Activated CD8-positive, alpha-beta memory T cell treated with anti-CD3 and anti-CD28 coated beads, Interleukin-2, amount 50 U/mL, for 1 hour (primary cell): ENCODE data around the gene USP49.

Experiments used
- DNase-seq: peaks from one replicate; pipeline ENCODE4 v3.0.0-alpha.2; 2020; ENCODE audit errors: extremely low read depth

Gene USP49

DNA sequence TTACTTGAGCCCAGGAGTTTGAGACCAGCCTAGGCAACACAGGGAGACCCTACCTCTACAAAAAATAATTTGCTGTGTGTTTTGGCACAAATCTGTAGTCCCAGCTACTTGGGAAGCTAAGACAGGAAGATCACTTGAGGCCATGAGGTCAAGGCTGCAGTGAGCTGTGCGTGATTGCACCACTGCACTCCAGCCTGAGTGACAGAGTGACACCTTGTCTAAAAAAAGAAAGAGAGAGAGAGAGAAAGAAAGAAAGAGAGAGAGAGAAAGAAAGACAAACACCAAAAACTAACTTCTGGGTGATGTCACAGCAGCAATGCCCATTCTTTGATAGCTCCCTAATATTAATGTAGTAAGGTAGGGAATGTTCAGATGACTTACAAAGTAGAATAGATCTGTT is 20.4 kb downstream of the USP49 start:
- DNase-seq, result no peak

DNA sequence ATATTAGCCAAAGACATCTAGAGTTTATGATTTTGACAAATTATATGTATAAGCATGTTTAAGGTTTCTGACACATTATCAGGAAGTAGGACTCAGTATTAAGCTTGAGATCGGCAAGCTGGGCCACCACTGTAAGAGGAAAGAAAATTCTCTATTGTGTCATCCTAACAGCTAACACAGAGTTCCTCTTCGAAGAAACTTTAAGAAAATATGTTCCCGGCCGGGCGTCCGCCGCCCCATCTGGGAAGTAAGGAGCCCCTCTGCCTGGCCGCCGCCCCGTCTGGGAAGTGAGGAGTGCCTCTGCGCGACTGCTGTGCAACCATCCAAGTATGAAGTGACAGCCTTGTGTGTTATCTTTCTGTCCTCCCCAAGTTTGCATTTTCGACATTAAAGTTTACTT is 23.0 kb downstream of the USP49 start:
- no peak for DNase-seq

DNA sequence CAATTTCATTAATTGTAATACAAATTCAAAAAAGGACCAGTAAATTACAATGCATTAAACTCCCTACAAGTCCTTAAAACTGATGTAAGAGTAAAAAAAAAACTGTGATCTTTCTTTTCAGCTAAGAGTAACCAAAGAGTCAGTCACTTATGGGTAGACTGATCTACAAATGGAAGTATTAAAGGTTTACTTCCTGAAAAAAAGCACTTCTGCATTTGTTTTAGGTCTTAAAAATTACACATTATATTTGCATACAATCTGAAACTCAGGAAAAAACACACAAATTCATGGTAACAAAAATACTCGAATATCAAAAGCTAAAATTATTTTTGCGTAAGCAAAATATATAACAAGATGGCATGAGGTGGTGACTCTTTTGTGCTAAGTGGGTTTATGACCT is 23.5 kb downstream of the USP49 start:
- no peak for DNase-seq

DNA sequence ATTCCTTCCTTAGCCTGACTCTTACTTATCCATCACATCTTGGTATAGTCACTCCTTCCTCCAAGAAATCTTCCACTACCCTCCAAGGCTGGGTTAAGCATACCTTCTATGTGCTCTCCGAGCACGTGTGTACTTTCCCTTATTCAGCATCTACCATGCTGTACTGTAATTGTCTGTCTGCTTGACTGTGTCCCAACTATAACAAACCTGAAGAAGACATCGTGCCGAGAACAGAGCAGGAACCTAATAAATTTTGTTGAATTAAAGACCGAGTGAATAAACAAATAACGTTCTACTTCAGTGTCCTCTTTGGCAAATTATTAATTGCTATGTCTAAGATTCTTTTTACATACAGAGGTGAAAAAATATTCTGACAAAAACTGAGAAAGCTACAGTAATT is 35.8 kb downstream of the USP49 start:
- no peak for DNase-seq

DNA sequence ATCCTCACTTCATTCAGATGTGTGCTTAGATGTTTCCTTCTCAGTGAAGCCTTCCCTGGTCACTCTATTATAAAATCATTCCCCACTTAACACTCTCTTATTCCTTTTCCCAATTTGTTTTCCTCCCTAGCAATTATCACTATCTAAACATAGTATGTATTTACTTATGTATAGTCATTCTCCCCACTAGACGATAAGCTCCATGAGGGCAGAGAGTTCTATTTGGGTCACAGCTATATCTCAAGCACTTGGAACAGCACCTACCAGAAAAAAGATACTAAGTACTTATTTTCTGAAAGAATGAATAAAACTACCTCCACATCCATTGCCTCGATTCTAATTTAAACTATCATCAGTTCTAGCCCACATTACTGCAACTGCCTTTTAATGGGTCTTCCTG is 36.5 kb downstream of the USP49 start:
- DNase-seq, result no peak

DNA sequence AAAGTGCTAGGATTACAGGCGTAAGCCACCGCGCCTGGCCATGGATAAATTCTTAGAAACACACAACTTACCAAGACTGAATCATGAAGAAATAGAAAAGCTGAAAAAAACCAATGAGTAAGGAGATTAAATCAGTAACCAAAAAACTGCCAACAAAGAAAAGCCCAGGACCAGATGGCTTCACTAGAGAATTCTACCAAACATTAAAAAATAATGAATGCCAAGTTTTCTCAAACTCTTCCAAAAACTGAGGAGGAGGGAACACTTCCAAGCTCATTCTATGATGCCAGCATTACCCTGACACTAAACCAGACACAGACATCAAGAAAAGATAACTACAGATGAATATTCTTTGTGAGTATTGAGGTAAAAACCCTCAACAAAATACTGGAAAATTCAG is 44.3 kb downstream of the USP49 start:
- DNase-seq, result no peak

DNA sequence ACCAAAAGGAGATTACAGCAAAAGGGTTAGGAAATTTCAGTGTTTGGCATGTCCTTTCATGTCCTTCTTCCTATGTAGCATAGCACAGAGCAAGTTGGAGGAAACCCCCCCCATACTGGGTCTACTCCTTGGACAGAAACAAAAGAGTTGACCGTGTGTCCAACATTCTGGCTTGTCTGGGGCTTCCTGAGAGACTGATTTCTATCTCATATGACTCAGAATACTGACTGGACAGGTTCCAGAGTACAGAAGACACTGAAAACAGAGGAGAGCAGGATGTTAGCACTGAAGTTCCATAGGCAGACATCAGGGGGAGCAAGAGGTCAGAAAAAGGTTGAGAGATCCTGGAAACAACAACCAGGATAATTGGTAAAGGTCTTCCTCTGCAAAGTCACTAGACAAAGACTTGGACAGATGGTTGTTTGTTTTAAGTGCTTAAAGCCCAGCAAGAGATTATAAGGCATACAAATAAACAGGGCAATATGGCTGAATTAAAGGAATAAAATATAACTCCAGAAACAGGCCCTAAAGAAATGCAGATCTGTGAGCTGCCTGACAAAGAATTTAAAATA is 48.4 kb downstream of the USP49 start:
- peak; percentile 18 for DNase-seq

DNA sequence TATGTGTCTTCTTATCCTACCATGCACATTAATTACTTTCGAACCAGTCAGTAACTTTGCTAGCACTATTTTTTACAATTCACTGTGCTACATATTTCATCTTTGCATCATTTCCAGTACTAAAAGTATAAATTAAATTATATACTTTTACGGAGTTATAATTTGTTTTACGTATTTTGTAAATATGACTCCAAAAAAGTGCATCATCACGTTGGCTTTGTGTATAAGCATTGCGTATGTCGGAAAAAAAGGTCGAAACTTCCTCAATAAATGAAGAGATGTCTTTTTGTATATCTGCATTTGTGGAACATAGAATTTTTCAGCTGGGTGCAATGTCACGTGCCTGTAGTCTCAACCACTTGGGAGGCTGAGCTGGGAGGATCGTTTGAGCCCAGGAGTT is 52.0 kb downstream of the USP49 start:
- no peak for DNase-seq

DNA sequence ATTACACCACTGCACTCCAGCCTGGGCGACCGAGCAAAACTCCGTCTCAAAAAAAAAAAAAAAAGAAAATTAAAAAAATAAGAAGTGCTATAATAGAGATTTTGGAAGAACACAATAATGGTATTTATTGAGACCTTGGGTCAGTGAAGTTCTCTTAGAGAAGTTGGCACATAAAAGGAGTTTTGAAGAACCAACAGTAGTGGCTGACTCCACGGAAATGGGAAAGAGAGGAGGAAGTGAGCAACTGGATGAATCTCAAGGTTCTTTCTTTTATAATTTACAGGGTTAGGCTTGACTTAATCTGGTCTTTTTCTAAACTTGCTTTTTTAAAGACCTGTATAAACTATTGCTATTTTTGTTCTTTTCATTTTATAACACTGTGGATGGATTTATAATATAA is 54.8 kb downstream of the USP49 start:
- DNase-seq, result no peak

DNA sequence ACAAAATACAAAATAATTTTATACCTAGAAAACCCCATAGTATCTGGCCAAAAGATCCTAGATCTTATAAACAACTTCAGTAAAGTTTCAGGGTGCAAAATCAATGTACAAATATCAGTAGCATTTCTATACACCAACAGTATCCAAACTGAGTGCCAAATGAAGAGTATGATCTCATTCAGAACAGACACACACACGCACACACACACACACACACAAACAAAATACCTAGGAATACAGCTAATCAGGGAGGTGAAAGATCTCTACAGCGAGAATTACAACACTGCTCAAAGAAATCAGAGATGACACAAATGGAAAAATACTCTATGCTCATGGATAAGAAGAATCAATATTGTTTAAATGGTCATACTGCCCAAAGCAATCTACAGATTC is 58.5 kb downstream of the USP49 start:
- no peak for DNase-seq

DNA sequence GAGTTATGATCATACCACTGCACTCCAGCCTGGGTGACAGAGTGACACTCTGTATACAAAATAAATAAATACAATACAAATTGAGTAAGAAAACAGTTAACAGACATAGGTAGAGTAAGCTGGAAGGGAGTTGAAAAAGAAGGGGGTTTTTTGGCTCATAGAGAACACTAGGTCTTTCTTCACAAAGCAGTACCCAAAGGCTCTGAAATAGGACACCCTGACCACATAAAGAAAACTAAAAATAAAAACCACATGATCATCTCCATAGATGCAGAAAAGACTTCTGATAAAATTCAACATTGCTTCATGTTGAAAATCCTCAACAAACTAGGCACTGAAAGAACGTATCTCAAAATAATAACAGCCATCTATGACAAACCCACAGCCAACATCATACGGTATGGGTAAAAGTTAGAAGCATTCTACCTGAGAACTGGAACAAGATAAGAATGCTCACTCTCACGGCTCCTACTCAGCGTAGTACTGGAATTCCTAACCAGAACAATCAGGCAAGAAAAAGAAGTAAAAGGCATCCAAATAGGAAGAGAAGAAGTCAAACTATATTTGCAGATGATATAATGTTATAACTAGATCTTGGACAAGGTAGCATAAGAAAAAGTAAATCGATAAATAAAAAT is 59.0 kb downstream of the USP49 start:
- DNase-seq, result no peak

DNA sequence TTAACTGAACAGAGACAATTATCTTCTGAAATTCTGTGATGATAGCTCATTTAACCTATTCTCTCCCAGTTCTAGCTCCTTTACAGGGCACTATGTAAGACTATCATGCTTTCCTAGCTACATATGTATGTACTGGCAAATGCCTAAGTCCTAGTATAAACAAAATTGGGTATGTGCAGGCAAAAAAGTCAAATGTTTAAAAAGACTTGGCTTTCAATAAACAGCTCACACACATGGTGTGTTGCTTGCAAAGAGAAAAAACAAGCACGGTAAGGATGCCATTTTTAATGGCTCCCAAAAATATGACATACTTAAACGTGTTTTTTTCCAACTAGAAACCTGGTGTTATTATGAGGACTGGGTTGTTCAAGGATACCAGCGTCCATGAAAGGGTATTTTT is 62.9 kb downstream of the USP49 start:
- DNase-seq, result no peak

DNA sequence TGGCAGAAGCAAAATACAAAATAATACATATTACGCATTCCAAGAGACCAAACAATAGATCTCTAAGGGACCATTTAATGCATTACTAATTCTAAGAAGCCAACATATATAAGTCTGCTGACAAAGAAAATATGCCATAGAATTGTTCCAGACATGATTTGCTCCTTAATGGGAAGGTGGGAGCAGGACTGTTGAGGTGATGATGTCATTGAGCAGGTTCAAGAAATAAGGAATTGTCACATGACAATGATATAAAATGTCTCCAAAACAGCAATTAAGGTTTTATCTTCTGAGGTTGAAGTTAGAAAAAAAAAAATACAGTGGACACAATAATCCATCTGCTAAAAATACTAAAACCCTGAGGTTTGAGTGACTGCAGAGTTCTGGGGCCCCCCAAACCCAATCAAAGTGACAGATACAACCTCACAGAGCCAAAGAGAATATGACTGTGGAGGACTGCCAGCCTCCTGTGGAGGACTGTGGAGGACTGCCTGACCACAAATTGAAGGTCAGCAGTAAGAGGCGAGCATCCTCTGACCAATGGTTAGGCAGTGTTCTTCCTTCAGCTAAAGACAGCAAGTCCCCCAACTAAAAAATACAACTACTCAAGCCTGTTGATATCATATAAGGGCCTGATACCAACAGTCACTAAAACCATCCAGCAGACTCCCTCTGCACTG is 68.7 kb downstream of the USP49 start:
- no peak for DNase-seq

DNA sequence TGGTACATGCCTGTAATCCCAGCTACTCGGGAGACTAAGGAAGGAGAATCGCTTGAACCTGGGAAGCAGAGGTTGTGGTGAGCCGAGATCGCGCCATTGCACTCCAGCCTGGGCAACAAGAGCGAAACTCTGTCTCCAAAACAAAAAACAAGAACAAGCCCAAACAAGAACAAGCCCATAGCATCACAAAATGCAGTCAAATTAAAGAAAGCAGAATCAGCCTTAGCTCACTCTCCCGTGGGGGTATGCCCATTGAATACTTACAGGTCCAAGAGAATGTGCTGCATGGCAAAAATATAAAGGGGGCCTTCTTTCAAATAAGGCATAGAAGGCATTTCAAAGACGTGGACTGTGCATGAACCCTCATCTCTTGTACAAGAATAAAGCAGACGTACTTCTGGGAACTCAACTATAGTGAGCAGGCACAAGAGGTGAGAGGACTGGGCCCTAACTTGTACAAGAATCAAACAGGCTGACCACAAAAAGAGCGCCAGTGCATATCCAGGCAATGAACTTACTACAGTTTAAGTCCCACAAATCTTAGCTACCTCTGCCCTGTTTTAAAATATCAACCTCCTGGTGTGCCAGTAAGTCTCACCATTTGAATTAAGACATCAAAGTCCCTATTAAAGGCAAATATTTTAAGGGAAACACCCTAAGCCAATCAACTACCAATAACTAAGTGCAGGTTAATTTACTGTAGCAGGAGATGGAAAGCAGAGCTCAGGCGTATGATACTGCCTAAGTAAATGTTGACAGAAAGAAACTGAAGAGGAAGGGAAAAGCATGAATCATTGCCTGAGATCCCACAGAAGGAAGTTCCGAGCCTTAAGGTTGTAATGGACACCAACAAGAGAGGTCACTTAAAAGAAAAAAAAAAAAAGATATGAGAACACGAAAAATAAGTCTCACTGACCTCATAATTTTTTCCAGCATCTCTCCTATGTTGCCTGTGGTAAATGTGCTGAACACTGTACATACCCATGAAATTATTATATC is 70.3 kb downstream of the USP49 start:
- DNase-seq, result no peak

DNA sequence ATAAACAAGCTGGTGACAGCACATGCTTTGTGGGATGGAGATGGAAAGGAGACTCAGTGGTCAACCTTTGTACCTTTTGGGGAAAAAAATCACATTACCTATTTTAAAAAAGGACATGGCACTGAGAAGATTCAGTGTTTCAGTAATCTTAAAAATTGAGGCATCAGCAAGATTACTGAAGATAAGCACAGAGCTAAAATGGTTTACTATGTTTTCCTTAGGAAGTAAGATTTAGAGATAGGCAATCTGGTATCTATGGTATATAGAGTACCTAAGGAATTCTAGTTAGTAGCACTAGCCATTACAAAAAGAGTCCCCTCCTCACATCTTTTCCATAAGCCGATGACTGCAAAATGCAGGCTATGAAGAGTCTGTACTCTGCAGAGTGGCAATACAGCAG is 72.0 kb downstream of the USP49 start:
- no peak for DNase-seq

DNA sequence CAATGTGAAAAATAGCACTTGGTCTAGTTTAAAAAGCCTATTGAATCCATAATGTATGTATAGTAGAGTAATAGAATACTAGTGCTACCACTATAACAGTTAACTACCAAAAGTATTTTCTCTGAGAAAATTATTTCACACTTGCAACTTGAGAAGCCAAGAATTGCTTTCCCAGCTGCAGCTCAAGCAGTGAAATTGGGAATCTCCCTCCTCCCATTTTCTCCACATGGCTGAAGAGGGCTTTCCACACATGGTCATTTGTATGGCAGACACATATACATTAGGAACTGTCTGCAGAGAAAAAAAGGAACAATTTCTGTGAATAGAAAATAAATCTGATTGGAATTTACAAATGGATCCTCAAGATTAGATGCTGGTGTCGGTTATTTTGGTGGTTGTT is 73.2 kb downstream of the USP49 start:
- DNase-seq, result no peak

DNA sequence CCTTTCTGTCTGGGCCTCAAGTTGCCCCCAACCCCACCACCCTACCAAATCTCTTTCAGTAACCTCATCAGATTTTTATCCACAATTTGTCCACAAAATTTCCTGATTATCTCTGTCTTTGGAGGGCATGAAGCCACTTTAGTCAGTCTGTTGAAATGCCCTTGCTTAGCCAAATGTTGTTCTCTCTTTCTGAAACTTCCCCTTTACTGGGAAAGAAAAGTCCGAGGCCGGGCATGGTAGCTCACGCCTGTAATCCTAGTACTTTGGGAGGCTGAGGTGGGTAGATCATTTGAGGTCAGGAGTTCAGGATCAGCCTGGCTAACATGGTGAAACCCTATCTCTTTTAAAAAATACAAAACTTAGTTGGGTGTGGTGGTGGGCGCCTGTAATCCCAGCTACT is 73.9 kb downstream of the USP49 start:
- DNase-seq, result no peak

DNA sequence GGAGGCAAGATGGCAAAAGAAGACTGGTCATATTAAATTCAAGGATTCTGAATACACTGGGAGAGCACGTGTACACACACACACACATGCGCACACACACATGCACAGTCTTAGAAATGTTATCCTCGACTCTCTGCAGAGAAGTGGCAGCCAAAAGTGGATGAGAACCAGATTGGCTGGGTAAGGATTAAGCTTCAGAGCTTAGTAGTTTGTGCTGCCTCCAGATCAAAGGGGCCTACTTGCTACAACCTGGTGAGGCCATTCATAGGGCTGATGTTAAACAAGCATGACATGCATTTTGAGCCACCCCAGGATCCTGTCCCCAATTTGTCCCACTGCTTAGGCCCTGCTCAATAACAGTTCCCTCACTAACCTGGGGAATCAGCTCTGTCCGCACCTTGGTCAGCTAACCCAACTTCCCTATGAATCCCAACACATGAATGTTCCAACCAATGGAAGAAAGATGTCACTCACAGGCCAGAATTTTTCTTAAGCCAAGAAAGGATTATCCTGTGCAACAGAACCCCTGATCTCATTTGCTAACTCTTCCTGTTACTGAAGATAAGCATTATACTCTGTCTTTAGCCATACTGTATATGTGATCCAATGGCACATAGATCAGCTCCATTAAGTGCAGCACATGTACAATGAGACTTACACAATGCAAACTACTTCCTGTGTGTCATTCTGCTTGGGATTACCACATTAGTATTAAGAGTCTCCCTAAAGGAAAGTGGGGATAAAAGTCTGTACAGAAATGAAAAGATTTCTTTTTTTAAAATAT is 76.7 kb downstream of the USP49 start:
- DNase-seq, result no peak

DNA sequence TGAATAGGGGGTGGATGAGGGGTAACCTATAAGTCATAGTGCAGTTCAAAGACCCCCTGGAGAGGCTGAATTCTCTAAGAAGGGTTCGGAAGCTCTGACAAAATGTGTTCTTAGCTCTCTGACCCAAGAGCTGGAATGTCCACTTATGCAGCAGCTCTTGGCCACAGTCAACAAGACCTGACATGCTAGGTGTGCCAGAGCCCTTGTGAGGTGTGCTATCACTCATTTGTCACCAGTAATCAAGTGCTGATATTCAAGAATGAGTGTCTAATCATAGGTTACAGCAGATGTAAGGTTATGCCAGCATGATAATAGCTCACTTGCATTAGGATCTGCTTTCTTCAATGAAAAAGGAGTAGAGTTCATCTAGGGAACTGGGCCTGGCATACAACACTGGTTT is 79.6 kb downstream of the USP49 start:
- no peak for DNase-seq

DNA sequence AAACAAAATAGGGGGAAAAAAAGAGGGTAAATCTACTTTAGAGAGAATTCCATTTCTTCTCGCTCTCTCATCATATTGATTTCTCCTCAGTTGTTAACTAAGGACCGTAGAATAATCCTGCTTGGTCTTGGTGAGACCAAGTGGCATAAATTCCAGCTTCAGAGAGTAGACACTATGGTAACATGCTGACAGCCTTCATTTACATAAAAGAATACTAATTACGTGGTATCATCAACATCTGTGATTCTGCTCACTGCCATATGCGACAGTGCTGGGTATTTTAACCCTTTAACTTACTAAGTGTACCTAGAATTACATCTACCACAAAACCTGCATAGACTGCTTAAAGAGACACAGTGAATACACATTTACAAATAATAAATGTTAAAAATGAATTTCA is 80.5 kb downstream of the USP49 start:
- DNase-seq, result no peak

DNA sequence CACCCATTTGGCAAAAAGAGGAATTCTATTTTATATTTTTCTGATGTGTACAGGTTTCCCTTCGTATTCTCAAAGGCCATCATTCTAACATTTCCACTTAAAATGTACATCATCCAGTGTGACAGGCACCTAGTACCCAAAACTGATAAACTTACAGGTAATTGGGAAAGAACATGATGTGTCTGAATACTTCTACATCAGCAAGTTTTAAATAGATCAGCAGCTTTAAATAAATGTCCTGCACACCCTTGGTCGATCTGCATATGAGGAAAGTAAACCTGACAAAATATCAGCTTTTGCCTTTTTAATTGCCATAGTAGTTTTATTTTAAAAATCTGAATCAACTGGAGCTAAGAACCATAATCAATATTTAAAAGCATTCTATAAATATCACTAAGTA is 81.2 kb downstream of the USP49 start:
- no peak for DNase-seq

DNA sequence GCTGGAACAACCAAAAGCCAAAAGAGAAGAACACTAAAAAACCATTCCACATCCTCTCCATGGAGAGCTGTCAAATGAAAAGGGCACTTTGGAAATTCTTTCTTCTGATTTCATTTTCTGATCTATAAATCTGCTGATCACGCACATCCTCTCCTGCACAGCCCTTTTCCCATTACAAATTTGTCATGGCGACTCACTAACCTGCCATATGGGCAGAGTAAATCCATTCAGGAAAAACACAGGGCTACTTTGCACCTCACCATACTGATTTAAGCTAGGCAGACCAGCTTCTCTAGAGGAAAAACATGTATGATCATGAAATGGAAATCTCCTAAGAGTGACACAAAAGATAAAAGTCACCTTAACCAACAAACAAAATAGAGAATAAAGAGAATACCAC is 81.7 kb downstream of the USP49 start:
- DNase-seq, result no peak
